Measurements from ENCODE around the gene CBX1. TPM values are rescaled to one million over a fixed set of nuclear protein-coding genes. Genes with fewer than 3 reads are reported as not detected.

Gene CBX1
- total and polyA plus RNA-seq, 2 of the 13 experiments (the other 11 are each of a cell fraction or from before 2014, with no cell fraction given), result 17.8 to 108 TPM

DNA sequence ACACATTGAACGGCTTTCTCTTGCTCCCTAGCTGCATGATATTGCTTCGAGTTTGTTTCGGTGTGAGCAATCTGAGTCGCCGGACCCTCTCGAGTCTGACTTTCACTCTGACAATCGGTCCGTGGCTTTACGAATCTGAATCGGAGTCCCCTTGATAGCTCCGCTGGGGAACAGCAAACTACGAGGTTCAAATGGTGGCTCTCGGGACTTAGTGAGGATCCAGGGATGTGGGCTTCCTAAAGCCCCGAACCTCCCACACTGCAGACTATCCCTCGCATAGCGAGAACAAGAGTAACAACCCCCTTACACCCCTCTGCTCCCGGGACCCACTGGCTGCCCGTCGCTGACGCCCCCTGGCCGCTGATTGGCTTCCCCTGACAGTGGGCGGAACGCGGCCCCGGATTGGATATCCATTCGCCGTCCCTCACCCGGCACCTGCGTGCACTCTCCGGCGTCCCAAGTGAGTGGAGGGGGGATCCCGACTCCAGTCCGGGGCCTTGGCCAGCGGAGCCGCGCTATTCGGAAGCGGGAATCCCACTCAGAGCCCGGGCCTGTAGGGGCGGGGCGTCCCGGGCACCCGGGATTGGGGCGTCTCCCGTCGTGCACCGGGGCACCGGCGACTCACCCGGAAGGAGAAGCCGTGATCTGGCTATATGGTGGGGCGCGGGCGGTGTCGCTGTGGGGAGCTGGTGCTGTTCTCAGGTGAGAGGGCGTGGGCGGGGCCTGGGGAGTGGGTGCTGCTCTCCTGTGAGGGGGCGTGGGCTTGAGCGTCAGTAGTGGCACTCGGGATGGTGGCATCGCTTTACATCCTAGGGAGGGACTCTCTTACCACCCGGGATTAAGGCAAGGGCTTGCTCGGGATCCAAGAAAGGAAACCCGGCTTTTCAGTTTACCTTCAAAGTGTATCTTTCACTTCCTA is 6.1 kb upstream of the CBX1 start, which contains the start of gene SNX11 (continued):
- peak; percentile 20; the same call in 1 of the 2 replicates for TF ChIP-seq RAD21 (CRISPR knock-in tag; IDR thresholded peaks at IDR 0.05)
- peak; percentile 49 for TF ChIP-seq PPARG (CRISPR knock-in tag; conservative IDR thresholded peaks at IDR 0.05)
- no peak for TF ChIP-seq ZSCAN22 (CRISPR knock-in tag; IDR thresholded peaks at IDR 0.05)
- no peak for TF ChIP-seq THYN1 (CRISPR knock-in tag; IDR thresholded peaks at IDR 0.05; ENCODE audit: borderline replicate concordance, low read depth)
- 0 out of 2 replicates have a peak, but pooled peaks have one; percentile 31 for TF ChIP-seq NKX3-1 (CRISPR knock-in tag; IDR thresholded peaks at IDR 0.05)
- peak; percentile 84; the same call in 1 of the 2 replicates for TF ChIP-seq ZNF598 (CRISPR knock-in tag; IDR thresholded peaks at IDR 0.05; ENCODE audit: borderline replicate concordance)
- TF ChIP-seq ZNF124 (CRISPR knock-in tag; IDR thresholded peaks at IDR 0.05), result peak; percentile 97
- TF ChIP-seq ZNF20 (CRISPR knock-in tag; IDR thresholded peaks at IDR 0.05), result 0 out of 2 replicates have a peak, but pooled peaks have one; percentile 73
- TF ChIP-seq ZBTB21 (CRISPR knock-in tag; IDR thresholded peaks at IDR 0.05), result no peak
- TF ChIP-seq, protein P1, sequence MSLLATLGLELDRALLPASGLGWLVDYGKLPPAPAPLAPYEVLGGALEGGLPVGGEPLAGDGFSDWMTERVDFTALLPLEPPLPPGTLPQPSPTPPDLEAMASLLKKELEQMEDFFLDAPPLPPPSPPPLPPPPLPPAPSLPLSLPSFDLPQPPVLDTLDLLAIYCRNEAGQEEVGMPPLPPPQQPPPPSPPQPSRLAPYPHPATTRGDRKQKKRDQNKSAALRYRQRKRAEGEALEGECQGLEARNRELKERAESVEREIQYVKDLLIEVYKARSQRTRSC (CRISPR knock-in tag; IDR thresholded peaks at IDR 0.05; ENCODE audit: low read depth), result no peak
- TF ChIP-seq MXI1 (IDR thresholded peaks at IDR 0.05; ENCODE audit: borderline replicate concordance, low read depth, low read length), result peak; percentile 75; the same call in 1 of the 3 replicates
- TF ChIP-seq ARID5B (CRISPR knock-in tag; IDR thresholded peaks at IDR 0.05), result peak; percentile 36; the same call in 1 of the 2 replicates
- no peak for TF ChIP-seq EEA1 (CRISPR knock-in tag; IDR thresholded peaks at IDR 0.05; ENCODE audit: borderline replicate concordance)
- no peak for TF ChIP-seq ZNF326 (CRISPR knock-in tag; IDR thresholded peaks at IDR 0.05; ENCODE audit: borderline replicate concordance)
- peak; percentile 93 for TF ChIP-seq KDM5B (CRISPR knock-in tag; IDR thresholded peaks at IDR 0.05; ENCODE audit: borderline replicate concordance)
- no peak for TF ChIP-seq SYNCRIP (IDR thresholded peaks at IDR 0.05; ENCODE audit: insufficient read depth, low read depth, low read length)
- peak; percentile 19; the same call in 1 of the 2 replicates for TF ChIP-seq ZSCAN21 (CRISPR knock-in tag; IDR thresholded peaks at IDR 0.05; ENCODE audit: borderline replicate concordance)
- peak; percentile 35; the same call in 1 of the 2 replicates for TF ChIP-seq HCFC1 (IDR thresholded peaks at IDR 0.05; ENCODE audit: low read depth, low read length)
- TF ChIP-seq ZNF567 (CRISPR knock-in tag; IDR thresholded peaks at IDR 0.05; ENCODE audit: borderline replicate concordance), result peak; percentile 73; the same call in 1 of the 2 replicates
- peak; percentile 41 for TF ChIP-seq TBL1XR1 (IDR thresholded peaks at IDR 0.05; ENCODE audit: borderline replicate concordance, low read length, partially characterized antibody)
- peak; percentile 90 for TF ChIP-seq RBFOX2 (IDR thresholded peaks at IDR 0.05; ENCODE audit: low read depth, low read length)
- no peak for TF ChIP-seq ZFP36L2 (CRISPR knock-in tag; IDR thresholded peaks at IDR 0.05)
- peak; percentile 93 for TF ChIP-seq SALL1 (CRISPR knock-in tag; IDR thresholded peaks at IDR 0.05)
- TF ChIP-seq NFE2L2 (IDR thresholded peaks at IDR 0.05; ENCODE audit: low read length), result no peak
- no peak; the same call in 1 of the 2 replicates for TF ChIP-seq MYC (CRISPR knock-in tag; IDR thresholded peaks at IDR 0.05; ENCODE audit: borderline replicate concordance)
